ENCODE results near the gene SAE1. TPM values are rescaled to one million over a fixed set of nuclear protein-coding genes. Genes with fewer than 3 reads are reported as not detected.

SAE1 gene
- polyA plus RNA-seq, 5 donors: 86.7 to 115 (median 99.5) TPM

DNA sequence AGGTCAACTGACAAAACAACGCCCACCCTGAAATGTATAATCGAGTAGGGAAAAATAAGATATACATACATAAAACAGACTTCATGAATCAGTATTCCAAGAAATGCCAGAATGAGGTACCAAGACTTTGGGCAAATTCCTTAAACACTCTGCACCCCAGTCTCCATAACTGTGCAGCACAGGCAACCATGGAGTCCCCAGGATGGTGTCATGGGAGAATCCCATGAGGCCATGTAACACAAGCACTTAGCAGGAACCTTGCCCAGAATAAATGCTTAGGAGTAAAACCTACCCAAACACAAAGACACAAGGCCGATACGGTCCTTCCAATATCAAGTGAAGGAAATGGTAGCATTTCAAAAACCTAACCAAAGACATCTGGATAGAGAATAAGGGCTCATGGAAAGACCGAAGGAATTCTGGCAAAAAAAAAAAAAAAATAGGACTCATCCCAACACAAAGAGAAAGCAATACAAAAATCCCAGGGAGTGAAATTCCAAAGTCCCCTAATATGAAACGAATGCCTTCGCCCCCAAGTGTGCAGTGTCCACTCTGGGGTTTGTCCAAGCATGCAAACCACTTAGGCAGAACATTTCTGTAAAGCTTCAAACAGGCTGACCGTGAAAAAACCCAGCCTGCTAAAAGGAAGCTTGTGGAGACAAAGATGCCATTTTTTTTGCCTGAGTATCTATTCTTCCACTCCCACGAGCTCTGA, 28.1 kb upstream of the SAE1 start:
- no peak for DNase-seq

DNA sequence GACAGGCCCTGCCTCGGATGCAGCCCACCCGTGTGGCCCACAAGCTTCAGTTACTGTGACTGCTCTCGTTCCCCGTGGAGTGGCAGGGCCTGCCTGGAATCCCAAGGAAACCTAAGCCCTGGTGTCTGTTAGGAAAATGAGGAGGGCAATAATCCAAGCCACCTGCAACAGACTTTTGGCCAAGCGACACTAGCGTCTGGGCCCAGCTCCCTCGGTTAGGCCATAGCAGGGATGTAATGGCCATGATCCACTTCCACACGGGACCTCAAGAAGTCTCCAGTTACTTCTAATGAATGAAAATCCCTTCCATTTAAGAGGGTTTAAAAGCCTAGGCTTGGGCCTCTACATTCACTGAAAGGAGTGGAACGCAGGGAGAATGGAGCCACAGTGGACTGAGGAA, 26.0 kb upstream of the SAE1 start:
- no peak for DNase-seq

DNA sequence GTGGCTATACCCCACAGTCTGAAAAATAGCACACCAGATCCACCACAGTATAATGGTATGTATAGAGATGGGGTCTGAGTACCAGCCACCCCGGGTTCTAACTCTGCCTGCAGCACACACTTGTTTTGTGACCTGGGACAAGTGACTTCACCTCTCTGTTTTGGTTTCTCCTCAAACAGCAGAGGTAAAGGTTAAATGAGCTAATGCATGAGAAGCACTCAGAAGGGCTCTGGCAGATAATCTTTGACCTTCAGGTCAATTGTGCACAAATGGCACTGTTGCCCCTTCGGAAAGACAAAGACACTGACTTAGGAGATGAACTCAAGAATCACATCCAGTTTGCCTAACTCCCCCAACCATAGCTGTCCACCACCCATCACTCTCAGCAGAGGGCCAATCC, 24.8 kb upstream of the SAE1 start:
- DNase-seq: no peak

DNA sequence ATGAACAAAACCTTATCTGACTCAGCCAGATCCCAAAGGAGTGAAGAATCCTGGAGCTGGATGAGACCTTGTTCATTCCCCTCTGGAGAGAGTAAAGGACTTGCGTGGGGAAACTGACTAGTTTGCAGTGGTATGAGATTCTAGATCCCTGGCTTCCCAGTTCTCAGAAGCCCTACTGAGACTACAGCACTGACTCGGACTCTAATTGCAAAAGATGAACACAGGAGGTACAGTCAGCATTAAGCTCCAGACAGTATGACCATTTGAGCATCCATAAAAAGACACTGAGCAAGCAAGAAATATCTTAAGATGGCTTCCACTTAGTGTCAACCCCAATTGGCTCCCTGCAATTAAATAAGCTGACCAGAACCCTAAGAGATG, 23.8 kb upstream of the SAE1 start:
- no peak for DNase-seq

DNA sequence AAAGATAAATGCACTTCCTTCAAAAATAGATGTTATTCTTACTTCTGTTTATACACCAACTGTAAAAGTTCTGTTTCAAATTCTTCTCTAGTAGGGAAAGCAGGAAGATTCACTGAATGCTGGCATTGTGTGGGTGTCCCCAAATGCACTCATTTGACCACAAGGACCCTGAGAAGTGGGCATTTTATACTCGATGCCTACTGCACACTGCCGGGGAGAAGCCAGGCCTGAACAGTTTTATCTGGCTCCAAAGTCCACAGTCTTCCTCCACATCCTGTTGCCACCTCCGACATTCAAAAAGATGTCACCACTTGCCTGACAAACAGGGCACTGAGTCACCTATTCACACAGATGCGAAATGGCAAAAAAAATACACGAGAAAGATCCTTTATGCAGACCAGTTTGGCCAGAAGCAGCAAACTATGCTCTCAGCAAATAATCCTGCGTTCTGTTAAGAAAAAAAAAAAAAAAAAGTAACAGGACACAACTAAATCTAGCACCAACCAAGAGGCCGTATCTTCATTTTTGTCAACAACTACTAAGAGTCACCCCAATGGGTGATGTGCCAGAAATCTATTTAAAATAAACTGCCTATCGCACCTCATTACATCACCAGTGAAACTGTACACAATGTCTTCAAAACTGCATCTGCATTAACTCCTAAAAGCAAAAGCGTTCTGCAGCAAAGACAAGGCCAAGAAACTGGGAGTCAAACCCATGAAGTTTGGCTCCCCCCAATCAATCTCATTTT, 23.3 kb upstream of the SAE1 start:
- no peak for DNase-seq

DNA sequence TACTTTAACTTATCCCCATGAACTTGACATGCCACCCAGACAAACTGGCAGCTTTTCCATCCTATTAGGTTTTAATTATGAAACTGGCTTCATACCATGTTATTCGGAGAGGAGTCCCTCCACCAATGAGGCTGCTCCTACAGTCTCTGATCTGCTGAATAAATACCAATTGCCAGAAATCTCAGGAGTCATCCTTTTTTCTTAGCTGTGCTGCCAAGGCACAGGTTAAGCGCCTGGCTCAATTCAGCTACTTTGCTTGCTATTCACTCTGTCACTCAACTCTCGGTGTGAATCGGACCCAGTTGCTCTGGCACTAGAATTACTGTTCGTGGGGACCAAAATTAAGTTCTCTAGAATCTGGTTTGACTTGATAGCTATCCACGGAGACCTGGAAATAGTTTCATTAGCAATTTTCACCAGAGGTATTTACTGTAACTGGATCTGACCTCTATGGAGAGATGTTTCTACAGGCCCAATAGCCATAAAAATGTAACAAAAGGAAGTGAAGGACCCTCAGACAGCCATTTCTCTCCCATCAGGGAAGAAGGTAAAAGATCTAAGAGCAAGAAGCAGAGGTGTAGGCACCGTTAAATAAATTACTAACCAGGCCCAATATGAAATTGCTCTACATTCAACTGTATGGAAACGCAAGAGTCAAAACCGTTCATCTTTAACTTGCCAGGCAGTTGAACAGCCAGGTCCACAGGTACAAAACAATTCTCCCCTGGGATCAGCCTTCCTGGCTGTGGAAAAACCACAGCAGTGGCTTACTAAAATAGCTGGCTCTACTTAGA, 22.5 kb upstream of the SAE1 start:
- DNase-seq: no peak

DNA sequence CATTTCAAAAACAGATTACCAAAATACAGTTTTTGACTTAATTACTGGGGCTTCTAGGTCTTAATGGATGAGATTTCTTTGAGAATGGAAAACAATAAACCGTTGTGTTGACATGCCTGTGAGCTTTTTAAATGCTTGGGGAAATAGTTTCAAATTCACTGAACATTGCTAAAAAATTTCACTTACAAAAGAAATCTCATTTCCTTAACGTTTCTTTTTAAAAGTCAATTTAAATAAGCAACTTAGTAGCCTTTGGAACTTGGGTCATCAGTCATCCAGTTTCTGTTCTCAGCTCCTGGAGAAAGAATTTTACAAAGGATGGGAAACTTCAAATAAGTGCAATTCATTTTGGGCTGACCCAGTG, 21.5 kb upstream of the SAE1 start:
- no peak for DNase-seq

DNA sequence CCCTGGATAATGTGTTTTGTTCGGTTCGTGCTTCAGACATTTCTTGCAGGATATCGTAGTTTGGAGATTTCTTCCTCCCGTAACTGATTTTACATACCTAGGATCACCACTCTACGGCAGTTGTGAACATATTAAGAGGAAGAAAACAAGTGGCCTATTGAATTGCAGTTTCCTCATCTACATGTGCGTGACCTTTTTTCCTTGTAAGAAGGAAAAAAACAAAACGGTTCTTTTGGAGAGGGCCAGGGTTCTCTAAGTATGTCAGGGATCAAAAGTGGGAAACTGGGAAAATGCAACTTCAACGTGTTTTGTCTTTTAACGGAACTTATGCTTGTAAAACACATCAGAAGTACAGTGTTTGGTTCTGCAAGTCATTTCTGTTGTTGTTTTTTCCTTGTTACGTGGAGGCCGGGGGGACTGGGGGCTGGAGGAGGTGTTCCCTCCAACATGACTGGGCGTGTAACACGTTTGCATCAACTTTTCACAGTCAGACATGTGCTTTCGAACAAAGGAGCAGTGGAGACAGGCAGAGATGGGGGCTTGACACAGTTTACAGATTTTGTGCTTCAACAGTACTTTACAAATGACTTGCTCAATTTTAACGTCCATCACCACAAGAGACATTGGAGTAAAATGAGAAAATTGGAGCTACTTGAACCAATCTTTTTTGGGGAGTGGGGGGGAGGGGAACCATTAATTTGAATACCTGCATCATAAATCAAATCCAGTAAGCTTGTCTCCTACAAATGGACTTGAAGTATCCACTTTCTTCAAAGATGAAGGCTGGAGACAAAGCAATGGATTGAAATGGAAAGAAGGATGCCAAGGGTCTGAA, 20.9 kb upstream of the SAE1 start:
- DNase-seq: no peak

DNA sequence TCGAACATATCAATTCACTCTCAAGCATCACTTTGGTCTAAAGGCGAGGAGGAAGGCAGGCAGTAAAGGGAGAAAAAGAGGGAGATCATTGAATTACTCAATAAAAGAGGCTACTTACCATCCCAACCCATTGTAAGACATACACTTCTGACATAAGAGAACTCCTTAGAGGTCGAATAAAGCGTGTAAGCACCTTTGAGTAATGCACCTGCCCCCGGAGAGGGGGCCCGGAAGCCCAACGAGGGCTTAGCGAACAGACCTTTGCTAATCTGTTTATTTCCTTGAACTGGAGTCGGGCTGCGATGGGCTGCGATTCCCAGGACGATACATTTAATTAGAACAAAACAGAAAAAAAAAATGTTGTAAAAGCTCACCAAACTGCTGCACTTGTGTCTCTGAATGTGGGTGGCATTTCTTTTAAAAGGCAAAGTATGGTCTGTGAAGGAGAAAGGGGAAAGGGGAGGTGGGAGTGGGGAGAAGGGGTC, 20.1 kb upstream of the SAE1 start:
- DNase-seq: no peak

DNA sequence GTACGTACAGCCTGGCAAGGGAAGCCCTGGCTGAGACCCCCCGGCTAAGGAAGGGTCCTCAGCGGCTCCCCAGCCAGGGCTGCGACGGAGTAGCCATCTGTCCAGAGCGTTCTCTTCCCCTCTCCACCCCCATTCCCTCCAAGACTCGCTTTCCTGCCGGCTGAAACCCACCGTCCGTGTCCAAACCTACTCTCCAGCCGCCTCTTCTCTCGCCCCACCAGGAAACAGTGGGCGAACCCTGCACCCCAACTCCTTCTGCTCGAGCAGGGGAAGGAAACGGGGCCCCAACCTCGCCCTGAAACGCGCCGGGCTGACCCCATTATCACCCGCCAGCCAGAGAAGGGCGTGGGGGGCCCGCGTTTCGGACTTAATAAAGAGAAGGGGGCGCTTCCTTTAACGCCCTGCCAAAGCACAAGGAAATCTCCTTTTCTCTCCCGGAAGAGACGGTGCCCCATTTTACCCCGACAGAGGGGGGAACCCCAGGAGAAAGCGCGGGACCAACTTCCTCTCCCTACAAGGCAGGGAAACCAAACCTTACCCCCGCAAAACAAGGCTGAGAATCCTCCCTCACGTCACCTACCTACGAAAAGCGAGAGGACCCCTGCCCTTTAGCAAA, 19.5 kb upstream of the SAE1 start:
- no peak for DNase-seq

DNA sequence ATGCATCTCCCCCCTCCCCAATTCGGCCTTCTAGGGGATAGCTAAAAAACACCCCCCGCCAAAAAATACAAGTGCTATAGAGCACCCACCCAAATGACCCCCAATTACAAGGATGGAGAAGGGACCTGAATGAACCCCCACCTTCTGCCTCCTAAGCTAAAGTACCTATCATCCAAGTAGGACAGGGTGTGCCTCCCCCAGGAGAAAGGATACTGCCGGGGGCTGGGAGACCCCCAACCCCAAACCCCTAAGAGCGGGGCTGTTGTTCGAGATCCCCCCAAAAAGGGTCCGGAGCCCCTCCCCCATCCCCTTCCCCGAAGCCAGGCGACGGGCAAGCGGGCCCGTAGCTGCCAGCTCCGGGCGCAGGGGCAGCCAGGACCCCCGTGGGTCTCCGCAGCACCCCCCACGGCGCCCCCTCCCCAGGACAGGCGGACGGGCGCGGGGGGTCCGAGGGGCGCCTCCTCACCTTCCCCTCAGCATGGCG, 18.9 kb upstream of the SAE1 start:
- DNase-seq: no peak

DNA sequence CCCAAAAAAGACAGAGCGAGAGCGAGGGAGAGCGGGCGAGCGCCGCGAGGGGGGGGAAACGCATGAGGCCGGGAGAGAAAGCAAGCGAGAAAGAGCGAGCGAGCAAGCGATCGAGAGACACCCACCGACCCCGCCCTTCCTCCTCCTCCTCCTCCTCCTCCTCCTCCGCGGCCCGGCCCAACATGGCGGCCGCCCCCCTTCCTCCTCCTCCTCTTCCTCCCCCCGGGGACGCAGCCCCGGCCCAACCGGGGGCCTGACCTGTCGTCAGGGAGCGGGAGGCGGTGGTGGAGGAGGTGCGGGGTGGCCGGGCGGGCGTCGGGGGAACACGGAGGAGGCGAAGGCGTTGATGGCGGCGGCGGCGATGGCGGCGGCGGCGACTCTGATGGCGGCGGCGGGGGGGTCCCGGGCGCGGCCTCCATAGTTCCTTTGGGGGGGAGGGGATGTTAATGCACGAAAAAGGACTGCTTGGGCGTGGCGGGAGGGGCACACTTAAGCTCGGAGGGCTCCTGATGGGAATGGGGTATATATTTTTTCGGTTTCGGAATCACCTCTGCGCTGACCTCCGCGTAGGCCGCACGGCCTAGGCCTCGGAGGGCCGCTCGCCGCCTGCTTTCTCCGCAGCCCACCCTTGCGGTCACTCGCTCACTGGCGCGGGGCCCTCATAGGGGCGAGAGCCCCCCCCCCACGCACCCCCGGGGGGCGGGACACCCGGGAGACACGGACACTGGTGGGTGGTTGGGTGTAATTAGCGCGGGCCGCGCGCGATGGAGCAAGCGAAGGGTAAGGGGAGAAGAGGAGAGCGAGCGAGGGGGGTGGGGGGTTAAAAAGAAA, 18.3 kb upstream of the SAE1 start:
- peak; percentile 86 to 90 for DNase-seq

DNA sequence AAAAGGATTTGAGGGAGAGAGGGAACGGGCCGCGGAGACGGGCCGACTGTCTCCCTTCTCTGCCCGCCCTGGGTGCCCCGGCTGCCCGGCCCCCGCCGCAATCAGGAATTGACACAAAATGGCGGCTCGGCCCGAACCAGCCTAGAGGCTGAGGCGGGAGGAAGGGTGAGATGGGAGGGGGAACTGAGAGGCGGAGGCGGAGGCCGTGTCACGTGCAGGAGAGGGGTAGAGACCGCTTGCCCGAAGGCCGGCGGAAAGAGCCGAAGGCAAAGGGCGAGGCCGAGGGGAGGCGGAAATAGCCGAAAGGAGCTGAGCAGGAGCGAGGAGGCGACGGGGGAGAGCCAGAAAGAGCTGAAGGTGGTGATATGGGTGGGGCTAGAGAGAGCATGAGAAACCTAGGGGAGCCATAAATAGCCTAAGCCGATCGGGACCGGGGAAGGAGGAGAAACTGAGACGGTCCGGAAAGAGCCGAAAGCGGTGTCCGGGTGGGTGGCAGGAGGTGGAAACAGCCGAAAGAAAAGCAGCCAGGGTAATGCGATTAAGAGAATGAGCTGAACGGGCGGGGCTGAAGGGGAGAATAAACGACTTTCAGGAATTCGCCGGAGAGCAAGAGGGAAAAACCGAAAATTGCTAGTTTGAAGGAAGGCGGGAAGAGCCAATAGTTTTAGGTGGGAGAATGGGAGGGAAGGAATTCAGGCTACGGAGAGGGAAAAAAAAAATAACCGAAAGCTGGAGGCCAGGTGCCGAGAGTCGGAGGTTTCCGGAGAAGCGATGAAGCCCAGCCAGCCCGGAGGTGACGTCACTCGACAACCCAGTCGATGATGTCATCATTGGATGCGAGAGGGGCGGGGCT, 17.4 kb upstream of the SAE1 start, which contains the start of gene ZC3H4:
Gene ZC3H4 (minus strand): TSS at position 780 of the 853 bp plus-strand sequence. CDS start 1,192 bp downstream, outside the sequence.
- peak; percentile 99 for DNase-seq

DNA sequence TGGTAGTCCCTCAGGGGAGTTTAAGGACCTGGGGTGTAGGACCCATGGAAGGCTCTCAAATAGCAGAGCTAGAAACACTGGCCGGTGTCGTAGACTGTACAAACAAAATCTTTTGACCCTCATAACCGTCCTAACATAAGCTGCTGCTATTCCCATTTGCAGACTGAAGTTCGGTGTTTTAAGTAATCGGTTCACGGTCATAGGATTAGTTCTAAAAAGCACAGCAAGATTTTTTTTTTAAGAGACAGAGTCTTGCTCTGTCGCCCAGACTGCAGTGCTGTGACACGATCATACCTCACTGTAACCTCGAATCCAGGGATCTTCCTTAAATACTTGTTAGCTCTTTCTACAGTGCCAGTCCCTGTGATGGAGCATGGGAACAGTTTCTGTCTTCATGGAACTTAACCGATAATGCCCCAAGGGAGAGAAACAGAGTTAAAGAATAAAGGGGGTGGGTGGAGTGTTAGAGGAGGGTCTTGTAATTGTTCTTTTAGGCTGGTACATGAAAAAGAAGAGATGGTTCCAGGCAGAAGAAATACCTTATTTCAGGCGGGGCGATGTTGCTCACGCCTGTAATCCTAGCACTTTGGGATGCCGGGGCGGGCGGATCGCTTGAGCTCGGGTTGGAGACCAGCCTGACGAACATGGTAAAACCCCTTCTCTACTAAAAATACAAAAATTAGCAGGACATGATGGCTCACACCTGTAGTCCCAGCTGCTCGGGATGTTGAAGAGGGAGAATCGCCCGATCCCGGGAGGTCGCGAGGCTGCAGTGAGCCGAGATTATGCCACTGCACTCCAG, 16.6 kb upstream of the SAE1 start:
- no peak for DNase-seq

DNA sequence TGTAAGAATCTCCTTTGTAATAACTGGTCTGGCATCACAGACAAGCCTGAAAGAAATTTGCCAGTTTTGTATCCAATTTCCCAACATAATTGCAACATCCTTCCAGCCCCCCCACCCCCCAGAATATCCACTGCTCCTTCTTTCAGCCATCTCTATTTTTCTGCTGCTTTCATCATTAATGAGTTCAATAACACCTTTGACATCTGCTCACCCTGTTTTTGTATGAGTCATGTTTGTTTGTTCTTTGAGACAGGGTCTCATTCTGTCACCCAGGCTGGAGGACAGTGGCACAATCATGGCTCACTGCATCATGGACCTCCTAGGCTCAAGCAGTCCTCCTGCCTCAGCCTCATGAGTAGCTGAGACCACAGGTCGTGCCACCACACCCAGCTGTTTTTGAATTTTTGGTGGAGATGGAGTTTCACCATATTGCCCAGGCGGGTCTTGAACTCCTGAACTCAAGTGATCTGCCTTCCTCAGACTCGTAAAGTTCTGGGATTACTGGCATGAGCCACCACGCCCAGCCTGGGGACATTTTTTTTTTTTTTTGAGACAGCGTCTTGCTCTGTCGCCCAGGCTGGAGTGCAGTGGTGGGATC, 10.1 kb upstream of the SAE1 start:
- no peak for DNase-seq

DNA sequence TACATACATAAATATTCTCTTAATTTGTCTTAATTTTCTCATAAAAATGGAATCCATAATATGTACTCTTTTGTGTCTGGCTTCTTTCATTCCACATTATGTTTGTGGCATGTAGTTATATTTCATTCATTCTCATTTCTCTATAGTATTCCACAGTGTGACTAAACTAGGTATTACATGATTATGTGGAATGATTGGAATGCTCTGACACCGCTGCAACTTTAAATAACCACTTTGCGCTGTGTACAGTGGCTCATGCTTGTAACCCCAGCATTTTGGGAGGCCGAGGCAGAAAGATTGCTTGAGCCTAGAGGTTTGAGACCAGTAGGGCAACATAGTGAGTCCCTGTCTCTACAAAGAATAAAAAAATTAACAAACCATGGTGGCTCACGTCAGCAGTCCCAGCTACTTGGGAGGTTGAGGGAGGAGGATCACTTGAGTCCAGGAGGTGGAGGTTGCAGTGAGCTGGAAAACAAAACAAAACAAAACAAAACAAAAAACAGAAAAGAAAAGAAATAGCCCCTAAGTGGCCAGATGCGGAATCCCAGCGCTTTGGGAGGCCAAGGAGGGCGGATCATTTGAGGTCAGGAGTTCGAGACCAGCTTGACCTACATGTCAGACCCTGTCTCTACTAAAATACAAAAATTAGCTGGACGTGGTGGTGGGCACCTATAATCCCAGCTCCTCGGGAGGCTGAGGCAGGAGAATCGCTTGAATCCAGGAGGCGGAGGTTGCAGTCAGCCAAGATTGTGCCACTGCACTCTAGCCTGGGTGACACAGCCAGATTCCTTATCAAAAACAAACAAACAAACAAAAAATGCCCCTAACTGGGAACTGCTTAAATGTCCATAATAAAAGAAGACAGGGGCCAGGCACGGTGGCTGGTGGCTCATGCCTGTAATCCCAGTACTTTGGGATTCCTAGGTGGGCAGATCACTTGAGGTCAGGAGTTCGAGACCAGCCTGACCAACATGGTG, 8.0 kb upstream of the SAE1 start:
- DNase-seq: no peak

Data from right lung (tissue), 5 donors.